Measurements from ENCODE around the gene PGM1.

Gene PGM1

DNA sequence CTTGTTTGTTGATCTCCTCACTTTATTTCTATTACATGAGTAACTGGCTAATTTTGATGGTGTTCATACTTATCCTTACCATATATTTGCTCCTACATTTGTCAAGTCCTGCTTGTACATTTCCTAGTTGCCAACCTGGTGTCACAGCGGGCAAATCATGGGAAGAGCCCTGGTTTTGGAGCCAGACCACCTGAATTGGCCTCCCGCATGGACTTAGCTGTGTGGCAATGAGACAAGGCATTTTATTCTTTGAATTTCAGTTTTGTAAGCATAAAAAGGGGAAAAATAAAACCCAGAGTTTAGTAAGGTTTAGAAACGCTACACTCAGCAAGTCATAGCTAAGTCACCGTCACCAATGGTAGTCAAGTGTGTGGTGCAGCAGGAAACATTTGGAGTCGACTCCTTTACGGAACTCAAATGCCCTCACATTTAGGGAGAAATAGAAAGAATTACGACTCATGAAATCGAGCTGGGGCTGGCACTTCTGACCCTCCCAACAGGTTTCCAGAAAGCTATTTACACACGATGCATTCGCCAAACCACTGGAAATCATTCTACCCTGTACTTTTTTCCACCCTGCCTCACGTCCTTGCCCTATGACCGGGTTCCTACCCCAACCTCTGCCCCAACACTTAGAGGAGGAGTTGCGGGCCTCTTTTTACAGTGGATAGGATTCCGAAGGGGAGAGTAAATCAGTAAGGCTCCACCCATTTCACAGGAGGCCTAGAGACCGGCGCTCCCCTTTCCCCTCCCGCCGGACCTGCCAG is 492 bp upstream of the PGM1 start:
- H3K4me3 ChIP-seq (ENCODE audit: low read depth, low read length): peak overlapping the region; percentile 78
- TF ChIP-seq, protein P1, sequence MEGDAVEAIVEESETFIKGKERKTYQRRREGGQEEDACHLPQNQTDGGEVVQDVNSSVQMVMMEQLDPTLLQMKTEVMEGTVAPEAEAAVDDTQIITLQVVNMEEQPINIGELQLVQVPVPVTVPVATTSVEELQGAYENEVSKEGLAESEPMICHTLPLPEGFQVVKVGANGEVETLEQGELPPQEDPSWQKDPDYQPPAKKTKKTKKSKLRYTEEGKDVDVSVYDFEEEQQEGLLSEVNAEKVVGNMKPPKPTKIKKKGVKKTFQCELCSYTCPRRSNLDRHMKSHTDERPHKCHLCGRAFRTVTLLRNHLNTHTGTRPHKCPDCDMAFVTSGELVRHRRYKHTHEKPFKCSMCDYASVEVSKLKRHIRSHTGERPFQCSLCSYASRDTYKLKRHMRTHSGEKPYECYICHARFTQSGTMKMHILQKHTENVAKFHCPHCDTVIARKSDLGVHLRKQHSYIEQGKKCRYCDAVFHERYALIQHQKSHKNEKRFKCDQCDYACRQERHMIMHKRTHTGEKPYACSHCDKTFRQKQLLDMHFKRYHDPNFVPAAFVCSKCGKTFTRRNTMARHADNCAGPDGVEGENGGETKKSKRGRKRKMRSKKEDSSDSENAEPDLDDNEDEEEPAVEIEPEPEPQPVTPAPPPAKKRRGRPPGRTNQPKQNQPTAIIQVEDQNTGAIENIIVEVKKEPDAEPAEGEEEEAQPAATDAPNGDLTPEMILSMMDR (IDR thresholded peaks at IDR 0.05; ENCODE audit: low read depth, low read length): no peak

DNA sequence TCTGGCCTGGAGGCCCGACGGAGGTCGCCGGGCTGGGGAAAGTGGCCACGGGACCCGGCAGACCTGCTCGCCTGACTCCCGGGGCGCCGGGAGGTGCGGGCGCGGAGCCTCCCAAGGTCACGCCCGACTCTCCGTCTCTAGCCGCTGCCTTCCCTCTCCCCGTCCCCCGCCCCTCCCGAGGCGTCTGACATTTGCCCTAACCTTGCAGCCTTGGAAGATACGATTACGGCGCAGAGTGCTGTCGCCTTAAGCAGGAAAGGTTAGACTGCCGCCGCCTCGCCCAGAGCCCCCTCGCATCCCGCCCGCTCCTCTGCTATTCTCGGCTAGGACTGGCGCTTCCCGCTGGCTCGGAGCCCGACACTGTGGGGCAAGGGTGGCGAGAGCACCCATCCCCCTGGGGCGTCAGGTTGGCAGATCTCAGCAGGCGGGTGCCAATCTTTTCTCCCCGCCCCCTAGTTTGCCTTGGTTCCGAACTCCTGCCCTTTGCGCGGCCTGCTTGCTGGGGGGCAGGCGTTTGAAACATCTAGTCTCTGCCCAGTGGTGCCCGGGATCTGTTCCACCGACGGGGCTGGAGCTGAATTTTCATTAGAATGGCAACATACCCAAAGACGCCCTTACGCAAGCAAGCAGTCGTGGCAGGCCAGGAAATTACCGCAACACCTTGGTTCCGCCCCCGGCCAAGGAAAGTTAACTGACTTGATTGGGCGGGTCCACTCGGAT is 835 bp downstream of the PGM1 start:
- H3K4me3 ChIP-seq (ENCODE audit: low read depth, low read length): peak overlapping the region; percentile 78
- TF ChIP-seq, protein P1 (IDR thresholded peaks at IDR 0.05; ENCODE audit: low read depth, low read length): no peak

DNA sequence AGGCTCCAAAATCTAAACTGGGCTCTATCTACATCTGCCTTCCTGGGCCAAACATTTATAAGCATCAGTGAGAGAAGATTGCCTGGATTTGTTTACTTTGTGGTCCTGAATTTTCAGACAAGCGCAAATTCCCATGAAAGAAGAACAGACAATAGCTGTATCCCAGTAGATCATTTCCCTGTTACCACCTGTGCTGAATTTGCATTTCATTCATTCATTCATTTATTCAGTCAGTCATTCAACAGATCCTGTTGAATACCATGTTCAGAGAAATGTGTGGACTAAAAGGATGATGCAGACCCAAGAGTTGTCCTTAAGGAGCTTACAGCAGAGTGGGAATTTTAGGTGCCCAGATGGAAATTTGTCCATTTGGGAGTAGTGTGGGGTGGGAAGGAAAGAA is 2.2 kb downstream of the PGM1 start:
- H3K4me3 ChIP-seq (ENCODE audit: low read depth, low read length): no peak overlapping the region
- TF ChIP-seq, protein P1 (IDR thresholded peaks at IDR 0.05; ENCODE audit: low read depth, low read length): no peak

DNA sequence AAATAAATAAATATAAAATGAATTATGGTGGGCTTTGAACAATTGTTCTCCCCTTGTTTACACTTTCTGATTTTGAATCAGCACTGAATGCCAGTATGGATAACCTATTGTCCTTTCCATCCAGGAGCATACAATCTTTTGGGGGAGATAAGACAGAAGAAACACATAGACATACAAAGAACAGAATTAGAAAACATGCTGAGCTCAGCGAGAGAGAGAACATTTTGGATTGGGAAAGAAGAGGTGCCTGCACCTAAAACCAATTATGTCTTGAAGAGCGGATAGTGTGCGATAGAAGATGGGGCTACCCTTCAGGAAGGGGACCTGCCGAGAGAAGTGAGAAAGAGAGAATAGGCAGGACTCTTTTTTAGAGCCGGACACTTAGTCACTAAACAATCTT is 6.6 kb downstream of the PGM1 start:
- TF ChIP-seq, protein P1 (IDR thresholded peaks at IDR 0.05; ENCODE audit: low read depth, low read length): no peak
- H3K4me3 ChIP-seq (ENCODE audit: low read depth, low read length): no peak overlapping the region

DNA sequence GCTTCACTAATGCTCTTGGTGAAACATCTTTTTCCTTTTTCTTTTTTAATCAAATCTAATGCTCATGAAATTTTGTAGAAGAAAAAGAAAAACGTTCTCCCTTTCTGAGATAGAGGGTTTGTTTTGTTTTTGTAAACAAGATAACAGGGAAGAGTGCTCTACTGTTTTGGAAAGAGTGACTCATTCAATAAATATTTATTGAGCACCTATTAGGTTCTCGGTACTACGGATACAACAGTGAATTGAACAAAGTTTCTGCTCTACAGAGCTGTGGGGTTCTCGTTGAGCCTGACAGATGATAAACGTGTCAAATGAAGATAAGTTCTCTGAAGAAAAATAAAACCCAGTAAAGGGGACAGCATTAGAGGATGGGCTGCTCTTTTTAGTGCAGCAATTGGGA is 7.0 kb downstream of the PGM1 start:
- TF ChIP-seq, protein P1 (IDR thresholded peaks at IDR 0.05; ENCODE audit: low read depth, low read length): no peak
- no peak overlapping the region for H3K4me3 ChIP-seq (ENCODE audit: low read depth, low read length)

DNA sequence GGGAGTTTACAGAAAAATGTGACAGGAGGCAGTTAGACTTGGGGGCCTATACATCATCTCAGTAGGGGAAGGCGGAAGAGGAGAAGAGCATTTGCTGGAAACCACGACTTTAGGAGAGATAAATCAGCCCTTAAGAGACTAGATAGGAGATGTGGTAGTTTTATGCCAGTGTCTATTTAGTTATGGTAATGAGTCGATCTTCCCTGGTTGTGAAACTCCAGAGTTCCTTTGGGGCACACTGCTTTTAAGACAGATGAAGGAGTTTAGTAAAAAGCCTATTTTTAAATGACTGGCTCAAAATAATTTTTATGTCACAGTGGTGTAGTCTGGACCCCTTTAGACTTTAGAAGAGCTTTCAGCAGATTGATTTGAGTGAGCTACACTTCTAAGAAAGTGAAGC is 7.8 kb downstream of the PGM1 start:
- no peak overlapping the region for H3K4me3 ChIP-seq (ENCODE audit: low read depth, low read length)
- TF ChIP-seq, protein P1 (IDR thresholded peaks at IDR 0.05; ENCODE audit: low read depth, low read length): no peak

DNA sequence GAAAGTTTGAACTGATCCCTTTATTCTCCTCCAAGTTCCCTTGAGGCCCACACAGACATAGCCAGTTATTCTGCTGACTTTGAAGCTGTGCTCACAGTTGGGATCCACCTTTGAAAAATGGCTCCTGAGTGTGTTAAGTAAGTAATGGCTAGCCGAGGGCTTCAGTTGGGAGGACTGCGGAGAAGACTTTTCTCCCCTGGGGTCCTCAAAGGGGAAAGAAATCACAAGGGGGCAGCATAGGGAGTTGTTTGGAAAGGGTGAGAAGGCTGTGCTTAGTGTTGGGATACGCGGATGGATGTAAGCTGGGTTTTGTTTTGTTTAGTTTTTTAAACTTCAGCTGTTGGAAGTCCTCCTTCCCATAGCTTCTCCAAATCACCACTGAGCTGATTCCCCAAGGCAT is 8.3 kb downstream of the PGM1 start:
- TF ChIP-seq, protein P1 (IDR thresholded peaks at IDR 0.05; ENCODE audit: low read depth, low read length): no peak
- no peak overlapping the region for H3K4me3 ChIP-seq (ENCODE audit: low read depth, low read length)

All from WI38 (cell line).